ENCODE data around the gene HSD11B2. TPM values are rescaled to one million over a fixed set of nuclear protein-coding genes. Genes with fewer than 3 reads are reported as not detected.

HSD11B2 gene
- total RNA-seq, 1 experiment from 2014 or later = 10.2 TPM

DNA sequence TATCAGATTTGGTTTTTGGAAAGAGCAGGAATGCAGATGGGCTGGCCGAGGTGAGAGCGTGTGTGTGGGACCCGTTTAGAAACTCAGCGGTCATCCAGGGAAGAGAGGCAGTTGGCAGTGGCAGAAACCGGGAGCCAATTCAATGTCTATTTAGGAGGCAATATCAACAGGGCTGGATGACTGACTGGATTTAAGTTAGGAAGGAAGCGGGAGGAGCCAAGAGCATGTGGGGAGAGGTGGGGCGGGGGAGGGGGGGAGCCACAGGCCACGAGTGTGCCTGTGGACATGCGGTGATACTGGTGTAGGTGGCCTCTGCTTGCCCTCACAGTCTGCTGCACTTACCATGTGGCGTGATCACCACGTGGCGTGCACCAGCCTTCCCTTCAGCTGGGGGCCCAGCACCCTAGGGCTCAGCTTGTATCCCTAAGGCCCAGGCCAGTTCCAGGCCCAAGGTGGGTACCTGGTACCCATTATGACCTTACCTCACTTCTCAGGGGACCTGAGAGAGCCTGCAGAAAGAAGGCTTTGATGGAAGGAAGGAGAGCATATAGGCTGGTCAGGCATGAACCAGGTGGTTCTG lies 26.9 kb upstream of the HSD11B2 start:
- Mint-ChIP-seq H3K4me1 (ENCODE audit: low read depth, unreplicated experiment) (peaks cover 49% of the 10 kb centered on the region), H3K27ac (ENCODE audit: unreplicated experiment) (peak overlapping the region; percentile 99), H3K27me3 (ENCODE audit: unreplicated experiment) (no peaks in the 10 kb centered on the region), H3K36me3 (ENCODE audit: insufficient read depth, unreplicated experiment) (peaks cover 37% of the 10 kb centered on the region), H3K9me3 (ENCODE audit: low read depth, unreplicated experiment) (no peaks in the 10 kb centered on the region), H3K4me3 (ENCODE audit: low read depth, unreplicated experiment) (peak overlapping the region; percentile 44)
- intact Hi-C loops (cut with micrococcal nuclease; ENCODE audit: unreplicated experiment) = no loop called here
- CTCF ChIA-PET = interaction anchor here (0.6 to 1.6 kb wide), 5 partner anchors 8 to 157 kb away, joined by 3 to 12 read pairs (median 6); partner anchors contain the start of gene FHOD1
- TSS peak; percentile 27 for BruUV-seq (replicated peaks)
- TF ChIP-seq, protein P1, sequence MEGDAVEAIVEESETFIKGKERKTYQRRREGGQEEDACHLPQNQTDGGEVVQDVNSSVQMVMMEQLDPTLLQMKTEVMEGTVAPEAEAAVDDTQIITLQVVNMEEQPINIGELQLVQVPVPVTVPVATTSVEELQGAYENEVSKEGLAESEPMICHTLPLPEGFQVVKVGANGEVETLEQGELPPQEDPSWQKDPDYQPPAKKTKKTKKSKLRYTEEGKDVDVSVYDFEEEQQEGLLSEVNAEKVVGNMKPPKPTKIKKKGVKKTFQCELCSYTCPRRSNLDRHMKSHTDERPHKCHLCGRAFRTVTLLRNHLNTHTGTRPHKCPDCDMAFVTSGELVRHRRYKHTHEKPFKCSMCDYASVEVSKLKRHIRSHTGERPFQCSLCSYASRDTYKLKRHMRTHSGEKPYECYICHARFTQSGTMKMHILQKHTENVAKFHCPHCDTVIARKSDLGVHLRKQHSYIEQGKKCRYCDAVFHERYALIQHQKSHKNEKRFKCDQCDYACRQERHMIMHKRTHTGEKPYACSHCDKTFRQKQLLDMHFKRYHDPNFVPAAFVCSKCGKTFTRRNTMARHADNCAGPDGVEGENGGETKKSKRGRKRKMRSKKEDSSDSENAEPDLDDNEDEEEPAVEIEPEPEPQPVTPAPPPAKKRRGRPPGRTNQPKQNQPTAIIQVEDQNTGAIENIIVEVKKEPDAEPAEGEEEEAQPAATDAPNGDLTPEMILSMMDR (IDR thresholded peaks at IDR 0.05; ENCODE audit: unreplicated experiment) = no peak
- DNase-seq = no peak

DNA sequence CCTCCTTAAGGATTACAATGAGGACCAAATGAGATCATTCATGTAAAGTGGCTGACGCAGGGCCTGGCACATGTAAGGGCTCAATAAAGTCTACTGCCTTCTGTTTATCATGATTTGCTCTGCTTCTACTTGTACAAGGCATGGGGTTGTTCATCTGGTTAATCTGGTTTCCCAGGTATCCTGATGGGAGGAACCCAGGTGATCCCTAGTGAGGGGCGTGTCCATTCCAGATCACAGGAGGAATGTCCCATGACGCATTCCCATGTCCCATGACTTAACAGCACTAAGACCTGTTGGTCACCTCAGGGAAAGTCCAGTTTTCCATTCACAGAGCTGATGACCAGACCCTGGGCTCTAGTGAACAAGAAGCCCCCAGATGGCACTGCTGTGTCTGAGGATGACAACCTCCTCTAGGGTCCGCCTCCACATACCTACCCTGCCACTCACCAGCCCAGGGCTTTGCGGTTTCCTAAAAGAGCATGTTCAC lies 26.1 kb upstream of the HSD11B2 start:
- CTCF ChIA-PET = interaction anchor here (0.6 to 1.8 kb wide), 10 partner anchors 9 to 158 kb away, joined by 3 to 12 read pairs (median 5); partner anchors contain the start of gene FHOD1

DNA sequence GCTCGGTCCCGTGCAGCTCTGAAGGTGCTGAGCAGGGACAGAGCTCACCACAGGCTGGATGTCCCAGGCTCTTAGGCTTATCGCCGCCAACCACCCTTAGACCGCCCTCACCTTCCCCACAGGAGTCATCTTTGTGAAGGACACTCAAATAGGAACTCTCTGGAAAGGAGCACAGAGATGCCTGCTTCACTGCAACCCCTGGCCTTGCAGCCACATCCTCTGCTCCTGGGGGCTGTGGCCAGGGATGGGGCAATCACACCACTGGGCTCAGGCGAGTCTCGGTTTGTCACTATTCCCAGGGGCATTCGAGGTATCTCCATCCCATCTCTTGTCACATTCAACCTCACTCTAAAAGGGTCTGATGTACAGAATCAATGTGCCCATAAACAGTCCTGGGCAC lies 25.6 kb upstream of the HSD11B2 start:
- no peaks in the 10 kb centered on the region for H3K27me3 Mint-ChIP-seq (ENCODE audit: unreplicated experiment)
- H3K36me3 Mint-ChIP-seq (ENCODE audit: insufficient read depth, unreplicated experiment) = peaks cover 37% of the 10 kb centered on the region
- DNase-seq = no peak
- peak overlapping the region; percentile 99 for H3K27ac Mint-ChIP-seq (ENCODE audit: unreplicated experiment)
- TF ChIP-seq, protein P1 (IDR thresholded peaks at IDR 0.05; ENCODE audit: unreplicated experiment) = no peak
- BruUV-seq (replicated peaks) = no TSS peak
- H3K9me3 Mint-ChIP-seq (ENCODE audit: low read depth, unreplicated experiment) = no peaks in the 10 kb centered on the region
- intact Hi-C loops (cut with micrococcal nuclease; ENCODE audit: unreplicated experiment) = no loop called here
- peaks cover 49% of the 10 kb centered on the region for H3K4me1 Mint-ChIP-seq (ENCODE audit: low read depth, unreplicated experiment)
- CTCF ChIA-PET = interaction anchor here (0.9 to 1.8 kb wide), 8 partner anchors 12 to 158 kb away, joined by 3 to 12 read pairs (median 5); partner anchors contain the start of gene FHOD1
- peak overlapping the region; percentile 44 for H3K4me3 Mint-ChIP-seq (ENCODE audit: low read depth, unreplicated experiment)

More for the DNA sequence above, 26.1 kb upstream of the HSD11B2 start:
- peaks cover 49% of the 10 kb centered on the region for H3K4me1 Mint-ChIP-seq (ENCODE audit: low read depth, unreplicated experiment)
- intact Hi-C loops (cut with micrococcal nuclease; ENCODE audit: unreplicated experiment) = no loop called here
- no peaks in the 10 kb centered on the region for H3K27me3 Mint-ChIP-seq (ENCODE audit: unreplicated experiment)
- no peaks in the 10 kb centered on the region for H3K9me3 Mint-ChIP-seq (ENCODE audit: low read depth, unreplicated experiment)
- BruUV-seq (replicated peaks) = no TSS peak
- peaks cover 37% of the 10 kb centered on the region for H3K36me3 Mint-ChIP-seq (ENCODE audit: insufficient read depth, unreplicated experiment)
- TF ChIP-seq, protein P1 (IDR thresholded peaks at IDR 0.05; ENCODE audit: unreplicated experiment) = no peak
- H3K4me3 Mint-ChIP-seq (ENCODE audit: low read depth, unreplicated experiment) = peak overlapping the region; percentile 44
- peak; percentile 96 for DNase-seq
- peak overlapping the region; percentile 99 for H3K27ac Mint-ChIP-seq (ENCODE audit: unreplicated experiment)

DNA sequence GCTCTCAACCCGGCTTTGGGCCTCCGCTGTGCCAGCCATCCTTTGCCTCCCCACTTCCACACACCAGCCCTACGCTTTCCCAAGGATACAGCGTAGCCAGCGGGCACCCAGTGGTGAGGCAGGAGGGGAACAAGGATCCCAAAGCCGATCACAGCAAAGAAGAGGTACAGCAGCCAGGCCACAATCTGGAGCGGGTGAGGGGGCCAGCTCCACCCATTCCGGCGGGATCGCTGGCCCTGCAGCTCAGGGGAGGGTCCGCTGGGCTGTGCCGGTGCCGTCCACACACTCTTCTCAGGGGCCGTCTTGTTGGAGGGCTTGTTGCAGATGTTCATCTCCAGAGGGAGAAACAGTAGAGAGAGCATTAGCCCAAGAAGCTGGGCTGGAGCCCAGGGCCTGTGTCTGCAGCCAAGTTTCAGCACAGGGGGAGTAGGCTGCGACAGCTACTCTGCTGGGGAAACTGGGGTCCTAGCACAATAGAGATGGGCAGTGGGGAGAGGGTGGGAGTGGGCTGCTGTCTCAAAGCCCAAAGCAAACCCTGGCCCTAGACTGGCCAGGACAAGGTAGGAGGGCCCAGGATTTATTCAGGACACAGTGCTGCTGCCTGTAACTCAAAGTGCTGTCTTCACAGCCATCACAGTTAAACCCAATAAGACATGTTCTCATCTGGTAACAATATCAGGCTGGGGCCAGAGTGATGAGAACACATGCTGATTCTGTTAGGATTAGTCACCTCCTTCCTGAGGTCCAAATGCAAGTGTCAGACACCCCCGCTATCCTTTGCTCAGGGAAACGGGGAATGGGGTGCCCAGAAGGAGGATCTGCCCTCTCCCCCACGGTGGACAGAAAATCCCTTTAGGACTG lies 24.6 kb upstream of the HSD11B2 start:
- Mint-ChIP-seq H3K9me3 (ENCODE audit: low read depth, unreplicated experiment) (no peaks in the 10 kb centered on the region), H3K4me3 (ENCODE audit: low read depth, unreplicated experiment) (no peak overlapping the region), H3K36me3 (ENCODE audit: insufficient read depth, unreplicated experiment) (peaks cover 37% of the 10 kb centered on the region), H3K27ac (ENCODE audit: unreplicated experiment) (peak overlapping the region; percentile 99), H3K4me1 (ENCODE audit: low read depth, unreplicated experiment) (peaks cover 52% of the 10 kb centered on the region), H3K27me3 (ENCODE audit: unreplicated experiment) (no peaks in the 10 kb centered on the region)
- intact Hi-C loops (cut with micrococcal nuclease; ENCODE audit: unreplicated experiment) = no loop called here
- TF ChIP-seq, protein P1 (IDR thresholded peaks at IDR 0.05; ENCODE audit: unreplicated experiment) = no peak
- BruUV-seq (replicated peaks) = no TSS peak
- no peak for DNase-seq
- CTCF ChIA-PET = interaction anchor here (1.3 to 1.8 kb wide), 2 partner anchors 22 to 49 kb away, joined by 5 to 7 read pairs; no protein-coding TSS in a partner anchor

Measured in Calu3 (cell line).